Inferior parietal cortex (tissue), 1 donor: ENCODE measurements around the gene IL4I1.
A peak's percentile ranks its signal among the peaks of the same experiment; 100 is the strongest.

Experiments used
- DNase-seq: peaks from one replicate; pipeline ENCODE4 v3.0.0-alpha.2; 2016; ENCODE audit errors: extremely low spot score

IL4I1 gene

GRCh38 chr19:49924004-49924880, 27.6 kb upstream of the IL4I1 start:
- DNase-seq, result no peak

- no peak for DNase-seq
Observed at GRCh38 chr19:49923055-49924003, 26.6 kb upstream of the IL4I1 start.

GRCh38 chr19:49921871-49922795, 25.4 kb upstream of the IL4I1 start:
- DNase-seq, result no peak

GRCh38 chr19:49920624-49921363, 24.1 kb upstream of the IL4I1 start:
- no peak for DNase-seq

GRCh38 chr19:49918089-49918488, 21.4 kb upstream of the IL4I1 start:
- no peak for DNase-seq

- DNase-seq, result no peak
Observed at GRCh38 chr19:49916839-49917733, 20.4 kb upstream of the IL4I1 start.

- DNase-seq, result no peak
Observed at GRCh38 chr19:49915271-49915670, 18.6 kb upstream of the IL4I1 start.

GRCh38 chr19:49913720-49914119, 17.0 kb upstream of the IL4I1 start:
- DNase-seq, result no peak

- peak; percentile 29 for DNase-seq
Observed at GRCh38 chr19:49912965-49913685, 16.4 kb upstream of the IL4I1 start.

- DNase-seq, result peak; percentile 33
Observed at GRCh38 chr19:49911381-49912145, 14.9 kb upstream of the IL4I1 start.

GRCh38 chr19:49910179-49910578, 13.5 kb upstream of the IL4I1 start:
- DNase-seq, result no peak

- DNase-seq, result no peak
Observed at GRCh38 chr19:49908480-49909420, 12.1 kb upstream of the IL4I1 start.

- DNase-seq, result no peak
Observed at GRCh38 chr19:49907745-49908446, 11.2 kb upstream of the IL4I1 start.

GRCh38 chr19:49906879-49907564, 10.3 kb upstream of the IL4I1 start:
- DNase-seq, result peak; percentile 45

GRCh38 chr19:49904136-49904535, 7.4 kb upstream of the IL4I1 start:
- no peak for DNase-seq
